Stimulated activated CD8-positive, alpha-beta memory T cell treated with anti-CD3 and anti-CD28 coated beads, Interleukin-4, amount 100 ng/mL, for 4 hours (primary cell): ENCODE results near the gene DAB1.
"Not testable (repeated sequence)": the region's sequence is repeated elsewhere in the genome, so short reads cannot be mapped to it uniquely, and the experiment has no call there.

Source experiments
- DNase-seq, 2 donors: peaks; one replicate each; pipeline ENCODE4 v3.0.0-alpha.2; 2020; ENCODE audit warnings: low read depth in 2 of 2, low spot score in 1 of 2

Gene DAB1

DNA sequence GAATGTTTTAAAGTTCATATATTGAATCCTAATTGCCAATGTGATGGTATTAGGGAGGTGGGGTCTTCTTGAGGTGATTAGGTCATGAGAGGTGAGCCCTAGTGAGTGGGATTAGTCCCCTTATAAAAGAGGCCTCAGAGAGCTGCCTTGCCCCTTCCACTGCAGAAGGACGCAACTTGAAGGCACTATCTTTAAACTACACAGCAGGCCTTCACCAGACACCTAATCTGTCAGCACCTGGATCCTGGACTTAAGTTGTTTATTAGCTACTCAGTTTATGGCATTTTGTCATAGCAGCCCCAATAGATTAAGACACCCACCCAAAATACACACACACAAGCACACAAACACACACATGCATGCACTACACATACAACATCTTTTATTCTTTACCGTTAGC lies 61.4 kb downstream of the DAB1 start:
- DNase-seq = no peak

- no peak for DNase-seq
Observed at GRCh38 chr1:57361516-57361915, 62.3 kb downstream of the DAB1 start.

DNA sequence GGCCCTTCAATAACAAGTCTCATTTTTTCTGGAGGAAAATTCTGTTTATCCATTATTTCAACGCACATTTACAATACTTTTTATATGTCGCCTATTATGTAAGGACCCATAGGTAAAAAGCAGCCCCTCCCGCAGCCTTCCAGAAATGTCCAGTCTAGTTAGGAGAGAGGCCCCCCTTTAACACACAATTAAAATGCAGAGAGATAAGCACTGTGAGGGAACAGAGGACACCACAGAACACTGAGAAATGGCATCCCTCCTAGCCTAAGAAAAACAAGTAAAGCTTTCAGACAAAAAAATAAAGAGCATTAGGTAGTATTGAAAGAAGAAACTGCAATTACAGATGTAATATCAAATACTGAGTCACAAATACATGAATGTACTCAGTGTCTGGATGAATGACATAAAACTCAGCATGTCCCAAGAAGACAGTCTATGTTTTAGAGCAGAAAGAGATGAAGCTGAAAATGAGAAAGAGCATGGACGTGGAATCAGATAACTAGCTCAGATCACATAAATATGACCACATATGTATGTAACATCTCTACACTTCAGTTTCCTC lies 62.9 kb downstream of the DAB1 start:
- DNase-seq = no peak

DNA sequence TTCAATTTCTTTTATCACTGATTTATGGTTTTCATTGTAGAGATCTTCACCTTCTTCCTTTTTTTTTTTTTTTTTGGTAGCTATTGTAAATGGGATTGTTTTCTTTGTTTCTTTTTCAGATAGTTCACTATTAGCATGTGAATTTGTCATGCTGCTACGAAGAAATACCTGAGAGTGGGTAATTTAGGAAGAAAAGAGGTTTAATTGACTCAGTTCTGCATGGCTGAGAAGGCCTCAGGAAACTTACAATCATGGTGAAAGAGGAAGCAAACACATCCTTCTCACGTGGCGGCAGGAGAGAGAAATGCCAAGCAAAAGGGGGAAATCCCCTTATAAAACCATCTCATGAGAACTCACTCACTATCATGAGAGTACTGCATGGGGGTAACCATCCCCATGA lies 66.4 kb downstream of the DAB1 start:
- DNase-seq = no peak

- no peak for DNase-seq
Observed at GRCh38 chr1:57353654-57354053, 70.2 kb downstream of the DAB1 start.

DNA sequence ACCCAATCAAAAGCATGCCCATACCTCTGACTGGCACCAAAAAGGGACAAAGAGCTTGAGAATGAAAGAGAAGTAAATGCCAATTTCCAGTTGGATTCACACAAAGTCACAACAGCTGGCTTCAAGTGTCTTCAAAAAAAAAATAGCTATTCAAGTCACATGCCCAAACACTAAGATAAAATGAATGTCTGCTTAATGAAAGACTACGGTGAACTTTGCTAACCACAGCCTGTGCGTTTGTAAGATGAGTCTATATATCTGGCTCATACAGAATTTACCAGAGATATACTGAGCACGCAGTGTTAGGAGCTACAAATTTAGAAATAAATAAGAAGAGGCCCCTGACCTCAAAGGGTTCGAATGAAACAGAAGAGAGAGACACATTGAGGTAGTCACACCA lies 73.2 kb downstream of the DAB1 start:
- DNase-seq = no peak

- no peak for DNase-seq
Observed at GRCh38 chr1:57348921-57349320, 74.9 kb downstream of the DAB1 start.

DNA sequence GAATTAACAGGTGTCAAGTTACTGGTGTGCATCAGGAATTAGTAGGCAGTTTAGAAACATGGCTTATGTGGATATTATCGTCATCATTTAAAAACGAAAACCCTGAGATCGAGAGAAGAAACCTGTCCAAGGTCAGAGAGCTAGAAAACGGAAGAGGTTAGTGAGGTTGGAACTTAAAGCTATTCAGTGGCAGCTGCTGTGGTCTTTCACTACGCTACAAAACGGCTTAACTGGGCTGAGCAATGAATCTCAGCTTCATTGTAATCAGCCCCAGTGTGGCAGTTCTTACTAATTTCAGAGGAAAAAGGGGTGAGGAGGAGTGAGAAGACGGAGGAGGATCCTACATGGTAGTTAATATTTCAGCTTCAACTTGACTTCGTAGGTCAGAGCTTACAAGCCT lies 77.9 kb downstream of the DAB1 start:
- no peak for DNase-seq

- no peak for DNase-seq
Observed at GRCh38 chr1:57344265-57344664, 79.6 kb downstream of the DAB1 start.

DNA sequence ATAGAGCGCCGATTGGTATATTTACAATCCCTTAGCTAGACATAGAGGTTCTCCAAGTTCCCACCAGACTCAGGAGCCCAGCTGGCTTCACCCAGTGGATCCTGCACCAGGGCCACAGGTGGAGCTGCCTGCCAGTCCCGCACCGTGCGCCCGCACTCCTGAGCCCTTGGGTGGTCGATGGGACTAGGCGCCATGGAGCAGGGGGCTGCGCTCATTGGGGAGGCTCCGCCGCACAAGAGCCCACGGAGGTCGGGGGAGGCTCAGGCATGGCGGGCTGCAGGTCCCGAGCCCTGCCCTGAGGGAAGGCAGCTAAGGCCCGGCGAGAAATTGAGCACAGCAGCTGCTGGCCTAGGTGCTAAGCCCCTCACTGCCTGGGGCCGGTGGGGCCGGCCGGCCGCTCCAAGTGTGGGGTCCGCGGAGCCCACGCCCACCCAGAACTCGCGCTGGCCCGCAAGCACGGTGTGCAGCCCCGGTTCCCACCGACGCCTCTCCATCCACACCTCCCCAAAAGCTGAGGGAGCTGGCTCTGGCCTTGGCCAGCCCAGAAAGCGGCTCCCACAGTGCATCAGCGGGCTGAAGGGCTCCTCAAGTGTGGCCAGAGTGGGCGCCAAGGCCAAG lies 80.5 kb downstream of the DAB1 start:
- DNase-seq = not testable (repeated sequence)

- no peak for DNase-seq
Observed at GRCh38 chr1:57341721-57342120, 82.1 kb downstream of the DAB1 start.

- no peak for DNase-seq
Observed at GRCh38 chr1:57340334-57341070, 83.4 kb downstream of the DAB1 start.

DNA sequence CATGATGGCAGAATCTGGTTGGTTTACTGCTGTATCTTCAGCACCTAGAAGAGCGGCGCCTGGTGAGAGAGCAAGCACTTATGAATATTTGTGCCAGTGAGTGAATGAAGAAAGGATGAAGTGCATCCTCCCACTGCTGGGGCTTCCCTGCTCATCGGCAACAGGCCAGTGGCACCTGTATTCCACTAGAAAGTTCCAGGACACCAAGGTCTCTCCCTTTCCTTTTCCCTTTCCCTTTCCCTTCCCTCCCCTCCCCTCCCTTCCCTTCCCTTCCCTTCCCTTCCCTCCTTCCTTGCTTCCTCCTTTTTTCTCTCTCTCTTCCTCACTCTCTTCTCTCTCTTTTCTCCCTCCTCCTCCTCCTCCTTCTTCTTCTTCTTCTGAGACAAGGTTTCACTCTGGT lies 86.2 kb downstream of the DAB1 start:
- DNase-seq = no peak

DNA sequence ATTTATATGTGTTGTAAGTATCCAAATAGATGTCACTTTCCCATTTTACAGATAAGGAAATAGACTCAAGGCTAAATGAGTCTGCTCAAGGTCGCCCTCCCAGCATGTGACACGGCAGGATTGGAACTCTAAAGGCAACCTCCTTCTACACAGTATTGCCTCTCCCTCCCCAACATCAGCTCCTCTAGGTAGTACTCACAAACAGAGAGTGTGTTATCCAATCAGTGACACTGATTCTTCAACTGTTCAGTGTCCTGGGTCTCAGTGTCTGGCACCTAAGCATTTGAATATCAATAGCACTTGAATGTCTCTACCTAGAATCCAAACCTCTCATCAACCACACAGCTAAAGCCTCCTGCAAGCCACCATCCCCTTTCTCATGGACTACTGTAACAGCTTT lies 87.1 kb downstream of the DAB1 start:
- DNase-seq = no peak

DNA sequence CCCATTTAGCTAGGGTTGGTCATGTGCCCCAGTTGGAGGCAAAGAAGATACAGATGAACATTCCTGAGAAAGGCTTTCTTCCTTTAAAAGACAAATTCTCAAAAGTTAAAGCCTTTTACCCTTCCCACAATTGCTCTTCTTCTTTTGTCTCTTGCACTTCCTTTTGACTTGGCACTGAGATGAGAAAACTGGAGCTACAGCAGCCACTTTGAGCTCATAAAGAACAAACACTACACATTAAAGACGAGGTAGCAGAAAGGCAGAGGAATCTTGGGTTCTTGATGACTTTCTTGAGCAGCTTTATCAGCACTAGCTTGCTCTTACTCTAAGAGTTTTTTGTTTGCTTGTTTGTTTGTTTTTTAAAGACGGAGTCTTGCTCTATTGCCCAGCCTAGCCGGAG lies 92.2 kb downstream of the DAB1 start:
- no peak for DNase-seq

- DNase-seq = no peak
Observed at GRCh38 chr1:57329937-57330336, 93.9 kb downstream of the DAB1 start.

GRCh38 chr1:57329001-57329527 lies 94.8 kb downstream of the DAB1 start:
- no peak for DNase-seq

GRCh38 chr1:57327946-57328345 lies 95.9 kb downstream of the DAB1 start:
- DNase-seq = no peak

DNA sequence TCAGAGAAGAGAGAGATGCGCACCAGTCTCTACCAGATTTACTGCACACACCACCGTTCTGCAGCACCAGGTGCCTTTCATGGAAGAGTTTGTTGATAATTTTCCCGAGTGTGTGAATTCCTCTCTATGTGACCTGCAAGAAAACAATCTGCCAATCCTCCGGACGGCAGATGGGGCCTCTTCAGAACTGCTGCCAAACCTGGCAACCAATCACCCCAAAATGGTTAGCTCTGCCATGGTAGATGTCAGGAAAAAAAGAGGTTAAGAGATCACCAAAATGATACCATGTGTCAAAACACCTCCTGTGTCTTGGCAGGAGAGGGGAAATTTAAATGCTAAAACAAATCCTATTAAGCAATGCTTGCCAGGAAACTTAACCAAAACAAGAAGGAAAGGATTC lies 96.5 kb downstream of the DAB1 start:
- no peak for DNase-seq

DNA sequence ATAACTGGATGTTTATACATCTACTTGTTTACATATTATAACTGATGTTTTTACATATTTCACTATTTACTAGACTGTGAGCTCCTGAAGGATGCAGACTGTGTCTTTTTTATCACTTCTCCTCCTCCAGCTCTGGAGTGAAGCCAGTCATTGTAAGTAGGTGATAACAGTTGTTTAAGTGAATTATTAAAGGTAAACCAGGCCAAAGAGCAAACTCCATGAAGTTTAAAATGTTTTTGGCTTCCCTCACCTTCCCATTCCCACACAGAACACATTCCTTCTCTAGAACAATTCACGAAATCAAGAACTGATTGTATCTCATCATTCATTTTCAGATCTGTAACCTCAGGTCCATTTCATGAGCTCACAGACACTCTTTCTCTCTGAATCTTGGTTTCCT lies 98.3 kb downstream of the DAB1 start:
- DNase-seq = no peak

- no peak for DNase-seq
Observed at GRCh38 chr1:57325117-57325516, 98.7 kb downstream of the DAB1 start.

- no peak for DNase-seq
Observed at GRCh38 chr1:57324388-57324787, 99.5 kb downstream of the DAB1 start.

GRCh38 chr1:57321776-57322175 lies 102.1 kb downstream of the DAB1 start:
- DNase-seq = no peak
